ENCODE data around the gene RALGDS.

RALGDS gene

DNA sequence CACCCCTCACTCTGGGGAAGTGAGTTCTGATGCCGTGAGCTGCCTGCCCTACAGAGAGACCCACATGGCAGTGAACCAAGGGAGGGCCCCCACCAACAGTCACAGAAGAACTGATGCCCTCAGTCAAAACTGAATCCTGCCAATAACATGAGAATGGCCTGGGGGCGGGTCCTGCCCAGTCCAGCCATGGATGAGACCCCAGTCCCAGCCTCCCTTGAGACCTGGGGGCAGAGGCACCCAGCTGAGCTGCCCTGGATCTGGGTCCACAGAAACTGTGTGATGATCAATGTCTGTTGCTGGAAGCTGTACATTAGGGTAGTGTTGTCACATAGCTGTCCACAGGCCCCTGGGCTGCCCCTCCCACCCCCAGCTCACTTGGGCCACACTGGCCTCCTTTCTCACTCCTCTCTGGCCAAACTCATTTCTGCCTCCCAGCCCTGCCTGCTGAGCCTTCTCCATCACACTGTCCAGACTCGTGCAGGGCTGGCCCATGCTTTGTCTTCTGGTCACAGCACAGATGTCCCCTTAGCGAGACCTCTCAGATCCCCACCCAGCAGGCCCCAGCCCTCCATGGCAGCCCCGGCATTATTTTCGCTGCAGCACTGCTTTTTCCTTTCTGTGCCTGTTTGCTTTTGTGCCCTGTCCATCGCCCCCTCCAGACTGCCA lies 25.8 kb upstream of the RALGDS start:
- in situ Hi-C loops (cut with HindIII; ENCODE audit: low sequenced_read_pairs): no loop called here
- H3K4me3 ChIP-seq (ENCODE audit: low read depth, low read length): no peak overlapping the region
- no peak for DNase-seq (ENCODE audit: low read depth, low spot score)

DNA sequence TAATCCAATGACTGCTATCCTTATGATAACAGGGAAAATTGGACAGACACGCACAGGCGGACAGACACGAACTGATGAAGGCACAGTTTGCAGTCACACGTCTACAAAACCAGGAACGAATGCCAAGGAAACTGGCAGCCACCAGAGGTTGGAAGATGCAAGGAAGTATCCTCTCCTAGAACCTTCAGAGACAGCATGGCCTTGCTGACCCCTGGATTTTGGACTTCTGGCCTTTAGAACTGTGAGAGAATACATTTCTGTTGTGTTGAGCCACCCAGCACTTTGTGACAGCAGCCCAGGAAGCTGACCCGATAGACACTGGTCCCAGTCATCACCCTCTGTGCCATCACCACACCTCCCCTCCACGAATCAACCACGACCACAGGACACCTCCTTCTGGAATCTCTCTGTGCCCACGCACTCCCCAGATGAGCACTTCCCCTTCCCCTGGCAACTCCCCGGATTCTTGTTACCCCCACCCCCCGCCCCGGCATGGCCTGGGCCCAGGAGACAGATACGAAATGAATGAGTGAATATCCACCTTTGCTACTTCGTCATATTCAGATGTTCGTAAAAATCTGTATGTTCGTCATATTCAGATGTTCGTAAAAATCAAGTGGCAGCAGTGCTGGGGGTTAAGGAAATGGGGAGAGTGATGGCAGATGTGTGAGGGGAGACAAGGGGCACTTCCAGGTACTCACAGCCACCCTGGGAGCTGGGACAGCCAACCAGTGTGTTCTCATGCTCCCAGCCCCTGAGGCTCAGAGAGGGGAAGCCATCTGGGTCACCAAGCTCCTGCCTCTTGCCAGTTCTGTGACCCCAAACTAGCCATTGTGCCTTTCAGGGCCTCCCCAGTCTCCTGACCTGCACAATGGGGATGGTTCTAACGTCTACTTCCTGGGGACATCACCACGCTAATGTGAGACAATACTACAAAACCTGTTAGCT lies 24.1 kb upstream of the RALGDS start:
- H3K4me3 ChIP-seq (ENCODE audit: low read depth, low read length): no peak overlapping the region
- DNase-seq (ENCODE audit: low read depth, low spot score): no peak
- in situ Hi-C loops (cut with HindIII; ENCODE audit: low sequenced_read_pairs): no loop called here
- TF ChIP-seq, protein P1, sequence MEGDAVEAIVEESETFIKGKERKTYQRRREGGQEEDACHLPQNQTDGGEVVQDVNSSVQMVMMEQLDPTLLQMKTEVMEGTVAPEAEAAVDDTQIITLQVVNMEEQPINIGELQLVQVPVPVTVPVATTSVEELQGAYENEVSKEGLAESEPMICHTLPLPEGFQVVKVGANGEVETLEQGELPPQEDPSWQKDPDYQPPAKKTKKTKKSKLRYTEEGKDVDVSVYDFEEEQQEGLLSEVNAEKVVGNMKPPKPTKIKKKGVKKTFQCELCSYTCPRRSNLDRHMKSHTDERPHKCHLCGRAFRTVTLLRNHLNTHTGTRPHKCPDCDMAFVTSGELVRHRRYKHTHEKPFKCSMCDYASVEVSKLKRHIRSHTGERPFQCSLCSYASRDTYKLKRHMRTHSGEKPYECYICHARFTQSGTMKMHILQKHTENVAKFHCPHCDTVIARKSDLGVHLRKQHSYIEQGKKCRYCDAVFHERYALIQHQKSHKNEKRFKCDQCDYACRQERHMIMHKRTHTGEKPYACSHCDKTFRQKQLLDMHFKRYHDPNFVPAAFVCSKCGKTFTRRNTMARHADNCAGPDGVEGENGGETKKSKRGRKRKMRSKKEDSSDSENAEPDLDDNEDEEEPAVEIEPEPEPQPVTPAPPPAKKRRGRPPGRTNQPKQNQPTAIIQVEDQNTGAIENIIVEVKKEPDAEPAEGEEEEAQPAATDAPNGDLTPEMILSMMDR (IDR thresholded peaks at IDR 0.05; ENCODE audit: low read depth, low read length): no peak

More for the DNA sequence above, 25.8 kb upstream of the RALGDS start:
- TF ChIP-seq, protein P1 (IDR thresholded peaks at IDR 0.05; ENCODE audit: low read depth, low read length): no peak

DNA sequence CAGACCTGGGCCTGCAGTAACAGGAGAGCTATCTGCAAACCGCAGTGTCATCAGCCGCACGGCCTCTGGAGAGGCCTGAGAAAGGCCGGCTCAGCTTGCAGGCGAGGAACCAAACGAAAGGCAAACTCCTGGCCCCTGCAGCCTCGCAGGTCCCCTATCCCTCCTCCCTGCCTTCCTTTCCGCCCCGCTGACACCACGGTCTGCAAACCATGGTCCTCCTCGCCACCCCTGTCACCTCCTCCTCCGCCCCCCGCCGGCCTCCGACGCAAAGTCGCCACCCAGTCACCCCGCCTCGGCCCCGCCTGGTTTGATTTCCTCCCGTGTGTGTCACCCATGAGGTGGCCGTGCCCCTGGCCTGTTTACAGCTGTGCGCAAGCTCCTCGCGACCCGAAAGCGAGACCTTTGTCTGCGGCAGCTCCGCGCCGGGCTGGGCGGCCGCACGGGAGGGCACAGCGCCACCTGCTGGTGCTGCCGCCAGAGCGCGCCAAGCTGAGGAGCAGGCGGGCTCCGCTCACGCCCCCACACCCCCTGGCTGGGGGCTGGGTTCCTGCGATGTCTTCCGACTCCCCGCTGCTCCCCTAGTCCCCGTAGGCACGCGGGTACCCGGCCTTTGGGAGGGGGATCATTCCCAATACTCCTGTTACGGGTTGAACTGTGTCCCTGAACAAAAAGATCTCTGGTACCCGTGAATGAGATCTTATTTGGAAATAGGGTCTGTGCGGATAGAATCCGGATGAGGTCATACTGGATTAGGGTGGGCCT lies 23.3 kb upstream of the RALGDS start:
- in situ Hi-C loops (cut with HindIII; ENCODE audit: low sequenced_read_pairs): no loop called here
- TF ChIP-seq, protein P1 (IDR thresholded peaks at IDR 0.05; ENCODE audit: low read depth, low read length): peak; percentile 88
- H3K4me3 ChIP-seq (ENCODE audit: low read depth, low read length): peak overlapping the region; percentile 30
- DNase-seq (ENCODE audit: low read depth, low spot score): peak; percentile 57

DNA sequence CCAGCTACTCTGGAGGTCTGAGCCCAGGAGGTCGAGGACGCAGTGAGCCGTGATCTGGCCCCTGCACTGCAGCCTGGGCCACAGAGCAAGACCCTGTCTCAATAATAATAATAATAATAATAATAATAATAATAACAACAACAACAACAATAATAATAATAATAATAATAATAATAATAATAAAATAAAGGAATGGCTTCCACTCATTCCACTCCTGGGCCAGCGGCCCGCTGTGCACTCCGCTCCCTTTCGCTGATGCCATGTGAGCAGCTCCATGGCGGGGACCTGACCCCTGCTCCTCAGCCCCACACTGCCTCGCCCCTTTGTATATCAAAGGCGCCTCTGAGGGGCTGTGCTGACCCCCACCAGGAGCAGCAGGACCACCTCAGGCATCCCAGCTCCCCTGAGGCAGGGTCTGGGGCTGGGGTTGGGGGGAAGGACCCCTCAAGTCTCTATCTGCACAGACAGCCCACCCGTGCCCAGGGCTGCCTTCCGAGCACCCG lies 22.6 kb upstream of the RALGDS start:
- H3K4me3 ChIP-seq (ENCODE audit: low read depth, low read length): no peak overlapping the region
- TF ChIP-seq, protein P1 (IDR thresholded peaks at IDR 0.05; ENCODE audit: low read depth, low read length): no peak
- in situ Hi-C loops (cut with HindIII; ENCODE audit: low sequenced_read_pairs): no loop called here

DNA sequence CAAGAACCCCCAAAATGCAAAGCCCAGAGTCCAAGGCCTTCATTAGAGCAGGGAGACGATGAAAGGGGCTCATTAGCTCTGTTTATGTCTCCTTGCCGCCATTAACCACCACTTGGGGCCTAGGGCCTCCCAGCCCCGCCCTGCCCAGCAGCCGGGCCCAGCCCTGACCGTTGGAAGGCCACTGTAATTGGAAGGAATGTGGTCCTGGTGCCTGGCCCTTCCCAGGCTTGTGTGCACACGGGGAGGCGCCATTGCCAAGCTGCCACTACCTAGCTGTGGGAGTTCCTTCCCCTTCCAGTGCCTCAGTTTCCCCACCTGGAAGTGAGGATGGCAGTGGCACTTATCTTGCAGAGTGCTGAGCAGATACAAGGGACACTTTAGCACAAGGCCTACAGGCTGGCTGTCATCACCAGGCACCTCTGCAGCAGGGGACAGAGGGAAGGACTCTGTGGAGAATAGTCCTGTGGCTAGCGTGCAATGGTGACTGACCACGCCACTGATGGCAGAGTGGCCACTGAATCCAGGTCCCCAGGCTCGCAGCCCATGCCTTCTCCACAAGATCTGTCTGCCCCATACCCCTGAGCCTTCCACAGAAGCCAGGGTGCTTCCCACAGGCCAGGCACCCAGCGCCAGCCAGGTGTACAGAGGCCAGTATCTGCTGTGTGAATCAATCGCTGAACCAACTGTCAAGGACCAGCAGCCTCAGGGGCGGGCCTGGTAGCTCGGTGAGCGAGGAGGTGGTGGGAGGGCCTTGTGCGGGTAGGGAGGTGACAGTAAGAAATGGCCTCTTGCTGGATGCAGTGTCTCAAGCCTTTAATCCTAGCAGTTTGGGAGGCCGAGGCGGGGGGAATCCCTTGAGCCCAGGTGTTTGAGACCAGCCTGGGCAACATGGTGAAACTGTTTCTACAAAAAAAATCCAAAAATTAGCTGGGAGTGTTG lies 21.9 kb upstream of the RALGDS start:
- no peak overlapping the region for H3K4me3 ChIP-seq (ENCODE audit: low read depth, low read length)
- TF ChIP-seq, protein P1 (IDR thresholded peaks at IDR 0.05; ENCODE audit: low read depth, low read length): no peak
- no peak for DNase-seq (ENCODE audit: low read depth, low spot score)
- in situ Hi-C loops (cut with HindIII; ENCODE audit: low sequenced_read_pairs): no loop called here

More for the DNA sequence above, 22.6 kb upstream of the RALGDS start:
- DNase-seq (ENCODE audit: low read depth, low spot score): no peak
